GM12872 (cell line): Measurements from ENCODE around the gene ARID2.

Source experiments
- CTCF ChIP-seq: IDR thresholded peaks from 3 replicates; pipeline ENCODE4 v1.5.1; 2011; ENCODE audit warnings: low read depth, mild to moderate bottlenecking, low read length, moderate library complexity; ENCODE audit not compliant: insufficient read depth

Gene ARID2

GRCh38 chr12:45730084-45730347 lies 510 bp downstream of the ARID2 start:
- TF ChIP-seq CTCF: no peak

GRCh38 chr12:45730348-45731189 lies 1.1 kb downstream of the ARID2 start:
- TF ChIP-seq CTCF: no peak

GRCh38 chr12:45731190-45731775 lies 1.8 kb downstream of the ARID2 start:
- no peak for TF ChIP-seq CTCF

DNA sequence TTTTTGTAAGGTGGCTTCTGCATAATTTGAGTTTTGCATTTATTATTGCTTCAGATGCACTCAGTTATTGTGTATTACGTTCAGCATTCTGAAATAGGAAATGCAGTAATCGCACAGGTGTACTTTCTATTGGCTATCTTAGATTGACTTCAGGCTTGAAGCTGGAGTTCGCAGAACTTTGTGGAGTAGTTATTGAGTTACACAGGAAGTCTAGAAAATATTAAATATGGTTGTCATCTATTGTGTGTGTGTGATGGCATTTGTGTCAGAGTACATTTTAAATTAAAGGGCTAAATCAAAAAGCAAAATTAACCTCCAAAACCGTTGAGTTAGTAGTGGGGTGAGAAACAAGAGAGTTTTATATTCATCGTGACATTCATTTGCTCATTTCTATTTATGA lies 2.7 kb downstream of the ARID2 start:
- no peak for TF ChIP-seq CTCF

DNA sequence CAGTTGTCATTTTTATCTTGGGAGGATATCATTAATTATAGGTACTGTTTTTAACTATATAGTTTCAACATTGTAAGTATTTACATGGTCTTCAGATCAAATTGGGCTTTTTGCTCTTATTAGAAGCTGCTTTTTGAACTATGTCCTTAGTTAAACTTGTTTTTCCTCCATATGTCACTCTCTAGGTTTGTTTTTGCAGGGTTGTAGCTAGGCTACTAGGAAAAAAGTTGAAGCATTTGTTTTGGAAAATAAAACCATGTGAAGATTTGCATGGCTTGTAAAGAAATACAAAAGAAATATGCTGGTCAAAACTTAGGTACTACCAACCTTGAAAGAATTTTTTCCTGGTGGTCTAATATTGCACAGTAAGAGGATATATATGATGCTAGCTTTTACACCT lies 3.4 kb downstream of the ARID2 start:
- no peak for TF ChIP-seq CTCF

- no peak for TF ChIP-seq CTCF
These were observed 8.1 kb downstream of the ARID2 start for GRCh38 chr12:45737638-45738037.

GRCh38 chr12:45742590-45742989 lies 13.1 kb downstream of the ARID2 start:
- TF ChIP-seq CTCF: no peak
